Bone marrow (tissue), 2 donors: Measurements from ENCODE around the gene ST3GAL2.
"Not testable (repeated sequence)": the region's sequence is repeated elsewhere in the genome, so short reads cannot be mapped to it uniquely, and the experiment has no call there.

Source experiments
- DNase-seq, 2 donors: peaks; one replicate each; lab custom pipeline; 2025; lab: John Stamatoyannopoulos, UW

The ST3GAL2 gene

GRCh38 chr16:70337814-70338213 is 101.1 kb downstream of the ST3GAL2 start:
- no peak for DNase-seq

- DNase-seq: not testable (repeated sequence)
These were observed 106.2 kb downstream of the ST3GAL2 start for GRCh38 chr16:70332728-70333127.

GRCh38 chr16:70331588-70332358 is 107.1 kb downstream of the ST3GAL2 start:
- no peak for DNase-seq

- no peak for DNase-seq
These were observed 107.8 kb downstream of the ST3GAL2 start for GRCh38 chr16:70331091-70331490.
